NK-92 (cell line): ENCODE measurements around the gene TSPAN2.
"Not testable (repeated sequence)": the region's sequence is repeated elsewhere in the genome, so short reads cannot be mapped to it uniquely, and the experiment has no call there.

Experiments
- DNase-seq: peaks from one replicate; lab custom pipeline; 2025; ENCODE audit not compliant: unreplicated experiment; lab: John Stamatoyannopoulos, UW

TSPAN2 gene

GRCh38 chr1:115040501-115040900 lies 48.8 kb downstream of the TSPAN2 start:
- DNase-seq: no peak

DNA sequence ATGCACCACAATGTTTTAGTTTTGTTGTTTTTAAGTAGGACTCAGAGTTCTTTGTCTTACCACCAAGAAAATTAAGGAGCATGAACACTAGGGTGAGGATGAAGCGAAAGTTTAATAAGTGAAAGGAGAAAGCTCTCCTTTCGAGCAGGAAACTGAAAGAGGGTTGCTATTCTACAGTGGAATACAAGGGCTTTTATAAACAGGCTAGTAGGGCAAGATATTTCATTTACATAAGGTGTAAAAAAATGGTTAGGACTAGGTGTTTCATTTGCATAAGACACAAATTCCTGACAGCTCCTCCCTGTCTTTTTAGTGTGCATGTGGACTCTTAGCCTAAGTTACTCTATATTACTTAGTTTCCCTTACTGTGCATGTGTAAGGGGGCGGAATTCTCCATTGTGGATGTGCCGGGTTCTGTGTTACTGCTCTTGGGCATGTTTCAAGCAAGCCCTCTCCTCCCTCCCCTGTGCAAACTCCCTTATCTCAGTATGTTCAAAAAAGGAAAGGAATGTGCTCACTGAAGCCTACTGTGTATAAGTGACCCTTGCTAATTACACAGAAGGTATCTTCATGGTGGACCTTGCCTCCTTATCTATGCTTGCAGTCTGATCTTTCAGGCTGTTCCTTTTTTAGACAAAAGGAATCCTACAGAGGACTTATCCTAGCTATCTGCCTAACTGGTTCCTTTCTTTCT lies 52.3 kb downstream of the TSPAN2 start:
- no peak for DNase-seq

DNA sequence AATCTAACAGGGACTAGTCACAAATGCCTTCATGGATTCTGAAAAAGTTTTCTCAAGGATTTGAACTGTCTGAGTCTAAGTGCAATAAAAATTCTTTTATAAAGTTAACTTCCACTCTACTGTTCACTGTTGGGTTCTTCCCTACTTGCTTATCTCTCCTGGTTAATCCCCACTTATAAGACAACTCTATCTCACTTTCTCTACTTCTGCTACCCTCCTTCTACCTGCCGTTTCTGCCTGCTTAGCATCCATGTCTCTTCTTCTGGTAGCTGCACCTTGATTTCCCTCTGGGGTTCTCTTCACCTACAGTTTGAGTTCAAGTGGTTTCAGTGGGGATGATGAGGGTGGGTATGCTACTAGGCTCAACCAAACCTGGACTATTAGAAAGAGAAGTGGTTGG lies 53.7 kb downstream of the TSPAN2 start:
- no peak for DNase-seq

- DNase-seq: no peak
Observed at GRCh38 chr1:115031595-115031994, 57.7 kb downstream of the TSPAN2 start.

- DNase-seq: no peak
Observed at GRCh38 chr1:115029526-115029925, 59.8 kb downstream of the TSPAN2 start, which contains the start of gene TSHB. Gene TSHB (plus strand): TSS chr1:115029826. CDS start chr1:115033363, 3,537 bp downstream.

DNA sequence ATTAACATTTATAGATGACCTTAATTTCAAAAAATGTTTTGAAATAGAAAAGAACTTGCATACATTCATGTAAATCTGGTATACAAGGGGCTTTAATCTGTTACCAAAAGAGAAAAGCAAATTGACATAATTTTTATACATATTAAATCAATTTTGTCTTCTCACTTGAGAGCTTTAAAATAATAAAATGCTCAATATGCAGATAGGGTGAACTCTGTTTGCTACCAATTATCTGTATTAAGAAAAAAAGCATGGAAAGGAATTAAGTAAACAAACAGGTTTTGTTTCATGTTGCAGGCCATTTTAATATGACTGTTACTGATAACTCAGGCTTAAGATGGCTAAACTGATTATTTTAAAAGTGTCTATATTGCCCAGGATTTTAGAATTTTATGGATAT lies 65.7 kb downstream of the TSPAN2 start:
- DNase-seq: no peak

GRCh38 chr1:115021145-115021544 lies 68.2 kb downstream of the TSPAN2 start:
- DNase-seq: no peak

GRCh38 chr1:115019549-115019948 lies 69.8 kb downstream of the TSPAN2 start:
- not testable (repeated sequence) for DNase-seq

DNA sequence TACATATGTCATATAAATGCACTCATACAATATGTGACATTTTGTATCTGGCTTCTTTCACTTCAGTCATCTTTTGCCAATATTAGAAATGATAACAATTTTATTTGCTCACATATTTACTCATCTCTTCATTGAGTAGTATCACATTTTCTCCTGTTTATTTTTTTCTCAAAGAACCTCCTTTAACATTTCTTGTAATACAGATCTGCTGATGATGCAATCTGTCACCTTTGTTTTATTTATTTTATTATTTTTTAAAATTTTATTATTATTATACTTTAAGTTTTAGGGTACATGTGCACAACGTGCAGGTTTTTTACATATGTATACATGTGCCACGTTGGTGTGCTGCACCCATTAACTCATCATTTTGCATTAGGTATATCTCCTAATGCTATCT lies 75.5 kb downstream of the TSPAN2 start:
- no peak for DNase-seq

GRCh38 chr1:115012434-115012833 lies 76.9 kb downstream of the TSPAN2 start:
- DNase-seq: no peak

- DNase-seq: no peak
Observed at GRCh38 chr1:115012006-115012405, 77.3 kb downstream of the TSPAN2 start.

DNA sequence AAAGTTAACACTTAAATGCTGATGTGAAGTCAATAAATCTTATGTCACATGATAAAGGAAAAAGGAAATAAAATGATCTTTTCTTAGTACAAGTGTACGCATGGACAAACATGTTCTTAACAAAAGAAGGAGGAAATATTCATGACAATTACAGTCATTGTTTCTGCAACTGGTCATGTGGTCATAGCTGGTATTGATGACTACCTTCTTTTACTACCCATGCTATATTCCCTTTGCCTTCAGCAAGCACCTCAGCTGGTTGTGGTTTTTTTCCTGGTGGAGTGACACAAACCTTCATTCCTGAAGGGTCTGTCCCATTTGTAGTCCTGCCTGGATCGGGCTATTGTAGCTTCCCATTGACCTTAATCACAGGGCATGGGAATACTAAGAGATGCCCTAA lies 83.1 kb downstream of the TSPAN2 start:
- no peak for DNase-seq
